ENCODE data around the gene SURF1. TPM values are rescaled to one million over a fixed set of nuclear protein-coding genes. Genes with fewer than 3 reads are reported as not detected.

SURF1 gene
- total RNA-seq, 4 donors from 2014 or later, result 50.4 to 86.4 (median 69.2) TPM

GRCh38 chr9:133341369-133342068 lies 14.8 kb downstream of the SURF1 start:
- H3K27ac ChIP-seq (replicated peaks in 1 of 4), result peak overlapping the region in 2 of 4 donors; percentile 19 to 43
- DNase-seq (ENCODE audit: extremely low spot score), result no peak
- peaks cover 37 to 79% (median 70%) of the 10 kb centered on the region in 4 donors for H3K36me3 ChIP-seq
- TF ChIP-seq EP300 (IDR thresholded peaks at IDR 0.05), result no peak
- TF ChIP-seq POLR2A (IDR thresholded peaks at IDR 0.05; ENCODE audit: low read depth), result no peak
- no peak for TF ChIP-seq CTCF (IDR thresholded peaks at IDR 0.05)
- no peak for TF ChIP-seq POLR2AphosphoS5 (IDR thresholded peaks at IDR 0.05)
- no peaks in the 10 kb centered on the region for H3K27me3 ChIP-seq
- intact Hi-C loops (cut with DNase I), result no loop called here
- H3K4me3 ChIP-seq, result no peak overlapping the region
- H3K9me3 ChIP-seq, result no peaks in the 10 kb centered on the region
- peaks cover 10 to 35% (median 33%) of the 10 kb centered on the region in 4 donors for H3K4me1 ChIP-seq
- 74% methylated on average over 10 of the region's 15 CpGs for WGBS

- TF ChIP-seq EP300 (IDR thresholded peaks at IDR 0.05) (no peak), CTCF (IDR thresholded peaks at IDR 0.05) (no peak), POLR2AphosphoS5 (IDR thresholded peaks at IDR 0.05) (no peak), POLR2A (IDR thresholded peaks at IDR 0.05; ENCODE audit: low read depth) (no peak)
- Histone ChIP-seq H3K27me3 (no peaks in the 10 kb centered on the region), H3K27ac (replicated peaks in 1 of 4) (peak overlapping the region in 2 of 4 donors; percentile 19 to 43), H3K9me3 (no peaks in the 10 kb centered on the region), H3K36me3 (peaks cover 37 to 77% (median 66%) of the 10 kb centered on the region in 4 donors), H3K4me1 (peaks cover 7 to 32% (median 30%) of the 10 kb centered on the region in 4 donors), H3K4me3 (no peak overlapping the region)
- intact Hi-C loops (cut with DNase I), result no loop called here
- DNase-seq (ENCODE audit: extremely low spot score), result no peak
- whole genome bisulfite sequencing, result 69% methylated on average over 9 of the region's 13 CpGs
Measured at GRCh38 chr9:133340916-133341315, 15.4 kb downstream of the SURF1 start.

- H3K27ac ChIP-seq (replicated peaks in 1 of 4), result no peak overlapping the region
- 46% methylated on average over 2 of the region's 3 CpGs for WGBS
- intact Hi-C loops (cut with DNase I), result no loop called here
Measured at GRCh38 chr9:133340256-133340655, 16.0 kb downstream of the SURF1 start.

GRCh38 chr9:133339641-133340040 lies 16.6 kb downstream of the SURF1 start:
- H3K27me3 ChIP-seq, result no peaks in the 10 kb centered on the region
- H3K9me3 ChIP-seq, result no peaks in the 10 kb centered on the region
- H3K4me1 ChIP-seq, result peaks cover 14 to 34% (median 30%) of the 10 kb centered on the region in 4 donors
- no peak for DNase-seq (ENCODE audit: extremely low spot score)
- 72% methylated on average over 5 of the region's 5 CpGs for WGBS
- intact Hi-C loops (cut with DNase I), result loop anchor here (10.0 kb wide), 1 partner anchor 235 kb away; no protein-coding TSS in a partner anchor
- H3K36me3 ChIP-seq, result peaks cover 32 to 65% (median 54%) of the 10 kb centered on the region in 4 donors
- no peak overlapping the region for H3K4me3 ChIP-seq
- H3K27ac ChIP-seq (replicated peaks in 1 of 4), result peak overlapping the region in 1 of 4 donors; percentile 27
- no peak for TF ChIP-seq POLR2A (IDR thresholded peaks at IDR 0.05; ENCODE audit: low read depth)
- TF ChIP-seq EP300 (IDR thresholded peaks at IDR 0.05), result no peak

More at GRCh38 chr9:133340256-133340655, 16.0 kb downstream of the SURF1 start:
- no peaks in the 10 kb centered on the region for H3K9me3 ChIP-seq
- peaks cover 8 to 28% (median 27%) of the 10 kb centered on the region in 4 donors for H3K4me1 ChIP-seq
- TF ChIP-seq POLR2A (IDR thresholded peaks at IDR 0.05; ENCODE audit: low read depth) (no peak), POLR2AphosphoS5 (IDR thresholded peaks at IDR 0.05) (no peak), EP300 (IDR thresholded peaks at IDR 0.05) (no peak), CTCF (IDR thresholded peaks at IDR 0.05) (no peak)
- no peak for DNase-seq (ENCODE audit: extremely low spot score)
- peaks cover 32 to 70% (median 60%) of the 10 kb centered on the region in 4 donors for H3K36me3 ChIP-seq
- H3K27me3 ChIP-seq, result no peaks in the 10 kb centered on the region
- H3K4me3 ChIP-seq, result no peak overlapping the region

Measured in esophagus muscularis mucosa (tissue), 4 donors.